HuH-7.5 (cell line): ENCODE results near the gene APOB.

Source experiments
- DNase-seq: peaks from one replicate; pipeline ENCODE4 v3.0.0; 2011; ENCODE audit warnings: low spot score

Gene APOB

DNA sequence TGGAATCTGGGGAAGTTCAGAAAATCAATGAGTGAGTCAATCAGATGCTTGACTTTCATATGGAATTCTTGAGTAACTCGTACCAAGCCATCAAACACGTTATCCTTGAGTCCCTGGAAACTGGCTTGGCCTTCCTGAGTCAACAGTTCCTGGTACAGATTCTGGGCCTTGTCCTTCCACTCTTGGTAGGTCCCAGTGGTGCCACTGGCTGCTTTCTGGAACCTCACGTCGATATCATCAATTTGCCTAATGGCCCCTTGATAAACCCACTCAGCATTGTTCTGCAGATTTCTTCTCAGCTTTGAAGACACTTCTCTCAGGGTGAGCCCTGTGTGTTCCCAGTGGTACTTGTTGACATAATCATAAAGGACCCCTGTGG, 41.1 kb downstream of the APOB start:
- DNase-seq = no peak

DNA sequence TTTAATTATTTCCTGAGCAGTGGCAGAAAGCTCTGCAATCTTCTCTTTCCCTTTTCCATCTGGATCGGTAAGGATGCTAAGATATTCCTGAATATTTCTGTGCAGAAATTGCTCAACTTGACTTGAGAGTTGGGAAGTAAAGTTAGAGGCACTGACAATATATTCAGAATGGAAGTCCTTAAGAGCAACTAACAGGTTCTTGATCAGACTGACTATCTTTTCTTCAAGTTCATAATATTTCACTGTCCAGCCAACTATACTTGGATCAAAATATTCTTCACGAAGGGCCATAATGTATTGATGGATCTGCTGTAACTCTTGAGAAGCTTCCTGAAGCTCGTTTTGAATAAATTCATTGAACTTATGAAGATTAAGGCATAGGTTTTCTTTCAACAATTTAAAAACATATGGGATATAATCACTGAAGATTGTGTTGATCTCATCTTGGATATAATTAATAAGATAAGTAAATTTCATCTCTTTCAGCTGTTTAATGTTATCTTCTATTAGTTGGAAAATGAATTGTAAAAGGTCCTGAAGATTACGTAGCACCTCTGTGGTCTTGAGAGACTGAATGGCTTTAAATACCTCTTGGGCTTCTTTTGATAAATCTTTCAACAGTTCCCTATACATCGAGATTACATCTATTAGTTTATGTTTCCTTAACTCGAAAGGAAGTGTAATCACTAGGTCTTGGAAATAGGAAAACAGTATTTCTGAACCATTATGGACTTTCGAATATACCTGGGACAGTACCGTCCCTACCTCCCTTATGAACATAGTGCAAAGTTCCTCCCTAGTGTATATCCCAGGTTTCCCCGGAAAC, 41.7 kb downstream of the APOB start:
- no peak for DNase-seq

DNA sequence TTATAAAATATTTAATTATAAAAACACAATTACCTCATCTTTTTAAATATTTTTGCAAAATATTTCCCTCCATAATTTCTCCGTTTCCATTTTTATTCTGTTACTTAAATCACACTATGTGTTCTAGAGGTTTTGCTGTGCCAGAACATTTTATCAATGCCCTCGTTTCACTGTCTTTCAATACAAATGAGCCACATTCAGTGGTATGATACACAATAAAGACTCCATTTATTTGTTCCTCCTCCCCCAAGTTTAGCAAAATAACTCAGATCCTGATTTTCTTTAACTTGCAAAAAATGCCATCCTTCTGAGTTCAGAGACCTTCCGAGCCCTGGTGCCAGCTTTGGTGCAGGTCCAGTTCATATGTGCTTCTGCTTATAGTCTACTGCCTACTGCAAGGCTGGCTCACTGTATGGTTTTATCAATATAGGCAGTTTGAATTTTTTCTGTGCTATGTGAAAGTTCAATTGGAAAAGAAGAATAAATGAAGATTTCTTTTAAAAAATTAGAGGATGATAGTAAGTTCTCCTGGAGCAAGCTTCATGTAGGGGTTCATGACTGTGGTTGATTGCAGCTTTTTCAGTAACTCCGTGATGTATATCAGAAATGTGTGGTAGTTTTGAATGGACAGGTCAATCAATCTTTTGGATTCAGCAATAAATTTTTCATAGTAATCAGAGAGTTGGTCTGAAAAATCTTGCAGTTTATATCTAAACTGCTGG, 42.5 kb downstream of the APOB start:
- DNase-seq = no peak

DNA sequence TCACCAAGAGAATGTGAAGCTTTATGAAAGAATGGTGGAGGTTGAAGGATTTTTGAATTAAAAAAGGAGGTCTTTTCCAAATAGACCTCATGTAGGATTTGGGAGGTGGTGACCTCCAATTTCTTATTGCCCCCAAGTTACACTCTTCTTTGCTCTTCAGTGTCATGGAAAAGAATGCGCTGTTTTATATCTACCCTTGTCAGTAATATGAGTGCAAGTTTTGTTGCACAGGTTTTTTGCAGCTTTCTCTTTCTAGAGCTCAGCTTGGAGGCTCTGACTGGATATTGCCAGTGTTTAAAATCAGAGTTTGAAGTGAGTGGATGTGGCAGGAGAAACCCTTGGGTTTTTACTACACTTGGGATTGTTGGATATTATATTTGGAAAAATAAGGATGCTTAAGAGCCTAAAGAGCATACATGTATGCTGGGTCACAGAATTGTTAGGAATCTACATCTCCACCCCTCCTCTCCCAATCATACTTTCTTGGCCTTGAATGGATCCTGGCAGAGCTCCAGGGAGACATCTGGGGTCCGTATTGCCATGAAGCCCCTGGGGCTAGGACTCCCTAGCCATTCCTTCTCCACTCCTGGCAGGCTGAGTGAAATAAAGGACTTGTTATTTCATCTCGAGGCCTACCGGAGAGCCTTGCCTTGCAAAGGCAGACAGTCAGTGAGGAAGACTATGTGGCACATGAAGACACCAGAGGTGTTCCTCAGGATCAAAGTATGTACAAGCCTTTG, 43.8 kb downstream of the APOB start:
- no peak for DNase-seq

DNA sequence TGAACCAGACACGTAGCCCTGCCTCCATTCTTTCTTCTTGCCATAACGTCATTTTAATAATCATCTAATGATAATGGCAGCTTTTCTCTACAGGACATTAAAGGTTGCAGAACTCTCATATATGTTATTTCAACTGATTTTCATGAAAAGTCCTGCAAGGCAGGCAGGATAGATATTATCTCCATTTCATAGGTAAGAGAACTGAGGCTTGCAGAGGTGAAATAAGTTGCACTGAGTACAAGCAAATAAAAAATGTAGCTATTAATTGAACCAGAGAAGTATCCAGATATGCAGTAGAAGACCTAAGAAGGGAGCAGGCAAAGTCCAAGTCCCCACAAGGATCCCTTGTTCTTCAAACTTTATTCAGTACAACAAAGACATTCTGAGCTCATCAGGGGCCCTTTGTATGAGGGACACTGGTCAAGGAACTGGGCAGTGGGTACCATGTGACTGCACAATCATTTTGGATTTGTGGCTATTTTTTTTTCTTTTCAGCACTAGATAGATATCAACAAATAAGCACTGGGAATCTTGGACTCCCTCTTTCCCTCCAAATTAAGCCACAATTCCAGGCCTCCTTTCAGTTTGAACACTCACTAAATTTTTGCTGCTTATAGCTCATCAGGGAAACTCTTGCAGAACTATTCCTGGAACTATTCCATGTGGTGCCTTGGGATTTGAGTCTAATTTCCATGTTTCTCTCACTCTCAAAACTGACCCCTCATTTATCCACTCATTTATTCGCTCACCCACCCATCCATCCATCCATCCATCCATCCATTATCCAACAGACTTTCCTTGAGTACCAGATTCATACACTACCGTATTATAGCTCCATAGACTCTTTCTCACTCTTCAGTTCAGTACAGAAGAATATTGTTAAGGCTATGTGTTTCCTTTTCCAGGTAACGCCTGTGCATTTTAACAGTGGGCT, 44.6 kb downstream of the APOB start:
- no peak for DNase-seq

DNA sequence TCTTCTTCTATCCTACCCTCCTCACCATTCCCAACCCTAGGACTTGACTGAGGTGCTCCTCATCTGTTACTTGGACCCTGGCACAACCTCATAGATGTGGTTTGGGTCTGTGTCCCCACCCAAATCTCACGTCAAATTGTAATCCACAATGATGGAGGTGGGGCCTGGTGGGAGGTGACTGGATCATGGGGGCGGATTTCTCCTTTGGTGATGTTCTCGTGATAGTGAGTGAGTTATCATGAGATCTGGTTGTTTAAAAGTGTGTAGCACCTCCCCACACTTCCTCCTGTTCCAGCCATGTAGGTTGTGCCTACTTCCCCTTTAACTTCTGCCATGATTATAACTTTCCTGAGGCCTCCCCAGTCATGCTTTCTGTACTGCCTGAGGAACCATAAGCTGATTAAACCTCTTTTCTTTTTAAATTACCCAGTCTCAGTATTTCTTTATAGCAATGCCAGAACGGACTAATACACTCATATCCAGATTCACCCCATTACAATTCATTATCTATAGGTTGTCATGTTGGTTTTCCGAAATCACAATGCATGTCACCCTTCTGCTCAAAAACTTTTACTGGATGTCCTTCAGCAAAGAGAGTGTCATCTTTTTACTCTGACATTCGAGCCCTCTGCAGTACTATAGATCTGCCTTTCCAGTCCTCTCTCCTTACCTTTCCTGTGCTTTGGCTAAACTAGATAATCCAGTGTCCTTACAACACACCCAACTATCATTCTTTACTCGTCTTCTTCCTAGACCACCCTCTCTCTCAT, 45.7 kb downstream of the APOB start:
- no peak for DNase-seq

DNA sequence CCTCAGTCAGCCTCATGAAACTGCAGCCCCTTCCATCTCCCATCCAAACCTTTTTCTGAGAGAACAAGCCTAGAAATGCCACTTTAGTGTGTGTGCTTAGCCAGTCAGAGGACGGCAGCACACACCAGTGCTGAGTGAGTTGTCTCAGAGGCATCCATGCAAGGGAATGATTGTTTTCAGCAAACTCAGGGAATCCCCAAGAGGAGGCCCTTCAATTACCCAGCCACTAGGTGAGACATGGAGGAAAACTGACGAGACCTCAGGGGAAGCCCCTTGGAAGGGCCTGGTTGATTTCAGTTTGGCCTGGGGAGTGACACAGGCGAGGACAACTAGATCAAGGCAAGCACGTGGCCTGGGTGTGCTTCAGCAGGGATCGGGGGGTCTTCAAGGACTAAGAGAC, 49.7 kb downstream of the APOB start:
- no peak for DNase-seq

DNA sequence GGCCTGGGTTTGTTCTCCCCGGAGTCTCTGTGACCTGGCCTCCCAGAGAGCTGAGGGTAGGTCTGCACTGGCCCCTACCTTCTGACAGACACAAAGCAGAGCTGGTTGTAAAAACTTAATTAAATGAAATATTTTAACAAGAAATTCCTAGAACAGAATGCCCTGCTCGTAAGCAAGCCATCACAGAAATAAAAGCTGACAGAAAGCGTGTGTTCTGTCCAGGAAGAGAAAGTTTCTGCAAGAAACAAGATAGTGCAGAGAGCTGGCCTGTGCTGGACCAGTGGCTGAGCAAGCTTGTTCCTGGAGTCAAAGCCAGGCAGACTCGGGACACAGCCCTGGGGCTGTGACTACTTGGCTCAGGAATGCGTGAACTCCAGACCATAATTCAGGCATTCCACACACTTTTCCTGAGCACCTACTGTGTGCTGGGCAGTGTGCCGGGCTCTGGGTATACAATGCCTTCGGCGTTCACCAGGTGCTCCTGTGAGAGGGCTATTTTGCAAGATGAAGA, 51.6 kb downstream of the APOB start:
- no peak for DNase-seq

DNA sequence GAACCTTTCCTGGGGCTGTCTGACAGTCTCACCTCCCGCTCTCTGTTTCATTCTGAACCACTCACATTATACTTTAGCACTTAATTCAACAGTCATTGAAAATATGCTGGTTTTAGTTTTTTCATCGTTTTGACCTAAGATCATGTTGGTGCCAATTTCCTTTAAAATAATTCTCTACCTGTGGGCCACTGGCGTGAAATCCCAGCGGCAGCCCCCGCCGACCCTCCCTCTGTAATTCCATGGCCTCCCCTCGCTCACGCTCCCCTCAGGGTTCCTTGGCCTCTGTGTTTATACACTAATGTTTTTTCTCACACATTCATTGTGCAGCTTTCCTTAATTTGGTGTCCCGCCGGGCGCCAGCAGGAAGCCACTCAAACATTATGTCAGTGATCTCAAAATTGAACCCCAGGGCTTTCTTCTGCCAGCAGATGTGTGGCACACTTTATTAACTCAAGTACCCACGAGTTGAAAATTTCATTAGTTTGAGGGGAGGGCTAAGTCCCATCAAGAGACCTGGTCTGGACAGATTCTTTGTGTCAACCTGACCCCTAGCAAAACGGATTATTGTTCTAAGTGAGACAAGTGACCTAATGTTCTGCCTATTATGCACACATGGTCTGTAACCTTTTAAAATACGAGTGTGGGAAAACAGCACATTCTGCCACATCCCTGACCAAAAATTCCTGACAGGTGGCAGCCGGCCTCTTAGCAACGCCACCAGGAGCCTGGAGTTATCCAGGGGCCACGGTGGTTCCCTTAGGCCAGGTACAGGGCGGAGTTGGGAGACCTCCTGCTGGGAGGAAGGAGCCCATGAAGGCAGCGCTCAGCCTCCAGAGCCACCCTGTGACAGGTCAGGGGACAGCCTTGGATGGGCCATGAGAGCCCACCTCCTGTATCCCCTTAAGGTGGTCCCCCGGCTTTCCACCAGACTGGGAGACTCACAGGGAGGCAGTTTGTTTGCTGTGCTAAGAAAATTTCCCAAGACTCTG, 53.1 kb downstream of the APOB start:
- no peak for DNase-seq

DNA sequence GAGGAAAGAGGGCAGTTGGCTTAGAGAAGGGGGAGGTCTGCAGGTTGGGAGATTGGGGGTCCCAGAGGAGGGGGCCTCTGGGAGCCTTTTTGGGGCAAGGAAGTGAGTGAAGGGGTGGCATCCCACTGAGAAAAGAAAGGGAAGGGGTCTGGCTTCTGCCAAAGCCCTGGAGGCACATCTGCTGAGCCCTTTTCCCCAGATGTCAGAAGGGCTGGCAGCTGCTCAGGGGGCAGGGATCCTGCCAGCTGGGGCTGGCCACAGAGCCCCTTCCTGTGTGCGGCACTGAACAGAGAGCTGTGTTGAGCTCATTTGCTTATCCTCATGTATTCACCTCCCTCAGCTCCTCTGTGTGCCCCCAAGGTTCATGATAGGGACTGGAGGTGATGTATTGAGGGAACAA, 54.5 kb downstream of the APOB start:
- no peak for DNase-seq

DNA sequence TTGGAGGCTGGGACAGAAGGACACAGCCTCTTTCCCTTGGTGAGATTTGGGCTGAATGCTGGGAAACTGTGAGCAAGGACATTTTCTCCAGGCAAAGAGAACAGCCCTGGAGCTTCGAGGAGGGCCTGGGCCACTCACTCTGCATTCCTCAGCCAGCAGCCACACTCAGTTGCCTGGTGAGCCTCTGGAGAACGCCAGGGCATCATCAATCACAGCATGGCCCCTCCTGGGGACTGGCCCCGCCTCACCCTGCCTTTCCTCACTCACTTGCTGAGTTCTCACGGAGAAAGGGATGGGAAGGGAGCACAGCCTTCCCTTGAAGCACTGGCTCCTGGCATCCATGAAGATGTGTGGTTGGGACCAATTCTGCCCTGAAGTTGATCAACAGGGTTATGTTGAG, 55.0 kb downstream of the APOB start:
- no peak for DNase-seq

DNA sequence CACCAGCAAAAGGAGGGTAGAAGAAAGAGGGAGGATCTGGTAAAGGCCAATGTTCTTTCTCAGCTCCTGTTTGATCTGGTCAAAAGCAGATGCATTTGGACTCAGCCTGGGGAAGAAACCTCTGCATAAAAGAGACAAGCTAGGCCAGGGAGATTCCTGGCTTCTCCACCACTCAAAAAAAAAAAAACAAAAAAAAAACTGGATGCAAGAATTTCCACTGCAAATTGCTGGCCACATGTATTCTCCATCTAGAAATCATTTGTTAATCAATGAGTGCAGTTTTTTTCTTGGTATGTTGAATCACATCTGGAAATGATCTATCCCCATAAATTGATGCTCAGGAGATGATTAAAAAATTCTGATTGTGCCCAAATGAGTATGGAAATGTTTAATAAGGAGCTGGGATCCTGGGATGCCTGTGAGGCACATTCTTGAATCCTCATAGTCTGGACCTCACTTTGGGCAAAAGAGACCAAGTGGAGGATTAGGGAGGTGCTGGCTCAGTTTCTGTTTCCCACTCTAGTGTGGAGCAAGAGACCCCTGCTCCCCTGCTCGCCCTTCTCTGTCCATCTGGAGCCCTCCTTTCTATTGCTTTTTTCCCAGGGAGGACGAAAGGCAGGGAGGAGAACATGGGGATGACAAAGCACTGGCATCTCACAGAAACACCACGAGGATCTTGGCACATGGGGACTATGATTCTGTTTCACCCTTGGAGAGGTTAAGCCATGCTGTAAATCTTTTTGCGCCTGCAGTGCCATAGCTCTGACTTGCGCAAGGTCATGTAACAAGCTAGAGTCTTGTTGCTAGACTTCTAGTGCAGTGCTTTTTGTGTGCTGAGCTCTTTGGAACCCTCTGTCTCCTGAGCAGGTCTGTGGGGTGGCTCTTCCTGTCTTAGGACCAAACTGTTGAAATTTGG, 57.6 kb downstream of the APOB start:
- no peak for DNase-seq

DNA sequence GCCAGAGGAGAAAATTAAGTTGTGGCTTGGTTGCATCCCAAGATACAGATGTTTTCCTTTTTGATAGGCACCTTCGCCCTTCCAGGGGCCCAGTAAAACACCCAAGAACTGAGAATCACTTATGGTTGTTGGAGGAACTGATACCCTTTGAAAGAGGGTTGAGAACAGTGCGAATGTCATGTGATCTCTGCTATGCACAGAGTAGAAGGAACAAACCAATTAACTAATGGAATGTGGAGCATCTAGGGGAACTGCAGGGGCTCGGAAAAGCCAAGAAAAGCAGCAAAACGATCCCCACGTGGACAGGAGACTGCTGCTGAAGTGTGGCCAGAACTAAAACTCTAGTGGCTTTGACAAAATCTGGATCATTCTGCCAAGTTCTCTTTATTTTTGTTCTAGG, 58.8 kb downstream of the APOB start:
- no peak for DNase-seq

DNA sequence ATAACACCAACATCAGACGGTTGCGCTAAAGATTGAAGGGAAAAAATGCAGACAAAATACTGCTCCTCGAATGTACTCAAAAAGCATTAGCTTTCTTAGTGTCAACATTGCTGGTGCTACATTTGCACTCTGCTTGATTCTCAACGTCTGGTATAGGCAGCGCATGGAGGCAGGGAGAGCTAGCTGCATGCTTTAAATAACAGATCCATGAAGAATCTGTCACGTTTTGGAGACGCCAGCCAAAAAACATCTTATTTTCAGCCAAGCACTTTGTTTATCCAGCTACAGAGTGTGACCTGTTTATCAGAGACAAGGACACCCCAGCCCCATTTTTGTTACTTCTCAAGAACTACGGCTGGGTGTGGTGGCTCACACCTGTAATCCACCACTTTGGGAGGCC, 59.5 kb downstream of the APOB start:
- no peak for DNase-seq

DNA sequence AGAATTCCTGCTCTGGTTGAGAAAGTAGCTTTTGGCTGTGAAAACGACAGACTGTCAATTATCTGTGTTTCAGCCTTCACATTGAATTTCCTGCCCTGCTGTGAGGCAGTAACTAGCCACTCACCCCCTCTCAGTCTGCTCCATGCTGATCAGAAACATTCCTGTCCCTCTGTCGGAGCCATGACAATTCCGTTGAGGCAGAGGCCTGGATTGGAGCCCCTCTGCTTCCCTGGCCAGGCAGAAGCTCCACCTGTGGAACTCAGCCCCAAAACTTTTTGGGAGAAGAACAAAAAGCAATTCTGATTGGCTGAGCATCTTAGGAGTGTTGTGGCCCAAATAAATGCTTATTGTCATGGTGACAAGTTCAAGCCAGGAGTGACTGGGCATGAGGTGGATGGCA, 60.0 kb downstream of the APOB start:
- no peak for DNase-seq

DNA sequence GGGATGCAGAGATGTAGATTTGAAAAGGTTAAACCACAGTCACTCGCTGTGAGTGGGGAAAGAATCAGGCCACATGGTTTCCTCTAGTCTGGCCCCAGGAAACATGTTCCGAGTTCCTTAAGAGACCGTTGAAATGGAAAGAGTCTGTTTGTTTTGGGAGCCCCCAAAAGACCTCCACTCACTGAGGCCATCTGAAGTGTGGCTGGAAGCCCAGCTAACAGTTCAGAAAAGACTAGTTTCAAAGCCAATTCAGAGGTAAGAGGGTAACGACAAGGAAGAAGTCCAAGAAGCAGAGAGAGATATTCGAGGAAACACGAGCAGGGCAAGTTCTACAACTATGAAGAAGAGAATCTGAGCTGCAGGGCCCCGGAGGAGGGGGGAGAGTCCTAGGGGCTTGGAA, 61.0 kb downstream of the APOB start:
- no peak for DNase-seq

DNA sequence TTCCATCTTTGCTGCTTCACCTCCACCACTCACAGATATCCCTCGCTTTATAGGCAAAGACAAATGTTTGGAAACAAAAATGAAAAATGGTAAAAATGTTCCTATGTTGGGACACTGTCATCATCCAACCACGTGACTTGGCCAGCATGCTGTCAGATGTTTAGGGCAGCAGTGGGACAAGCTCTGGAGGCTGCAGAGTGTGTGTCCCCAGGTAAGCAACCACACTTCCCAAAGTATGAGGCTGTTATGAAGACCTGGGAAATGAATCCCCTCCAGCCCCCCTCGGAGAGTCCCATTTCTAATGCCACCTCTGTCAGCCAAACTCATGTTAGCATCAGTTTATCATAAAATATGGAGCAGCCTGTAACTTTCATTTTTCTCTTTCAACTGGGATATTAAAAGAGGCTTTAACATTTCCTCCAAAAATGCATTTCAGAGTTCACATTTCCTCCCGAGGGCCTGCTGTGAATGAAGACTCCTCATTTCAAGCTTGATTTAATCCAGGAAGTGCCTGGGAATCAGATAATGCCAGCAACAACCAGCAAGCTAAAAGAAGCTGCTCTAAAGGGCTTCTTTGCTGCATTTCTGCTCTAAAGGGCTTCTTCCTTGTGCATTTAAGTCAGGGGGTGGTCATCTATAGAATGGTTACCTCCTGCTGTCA, 66.2 kb downstream of the APOB start:
- no peak for DNase-seq

DNA sequence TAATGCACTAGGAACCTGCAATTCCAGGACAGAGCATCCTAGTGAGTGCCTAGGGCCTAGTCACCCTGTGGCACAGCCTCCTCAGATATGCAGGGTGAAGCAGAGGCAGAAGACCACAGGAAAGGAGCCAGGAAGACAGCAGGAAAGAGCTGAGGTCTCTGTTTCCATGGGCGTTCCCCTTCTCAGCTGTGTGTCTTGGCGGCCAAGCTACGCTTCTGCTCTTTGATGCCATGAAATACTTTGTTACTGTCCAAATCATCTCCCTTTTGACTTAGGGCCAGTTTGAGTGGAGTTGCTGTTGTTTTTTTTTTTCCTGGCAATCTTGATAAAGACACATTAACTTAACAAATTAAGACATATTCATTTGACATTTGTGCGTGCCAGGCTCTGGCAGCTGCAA, 67.3 kb downstream of the APOB start:
- no peak for DNase-seq
